Colonic mucosa (tissue), 4 donors: ENCODE data around the gene MAPKAPK2. TPM values are rescaled to one million over a fixed set of nuclear protein-coding genes. Genes with fewer than 3 reads are reported as not detected.

Source experiments
- DNase-seq: peaks from one replicate; pipeline ENCODE4 v3.0.0-alpha.2; 2020
- H3K27ac ChIP-seq: fragments of 200-600 bp; one replicate; pipeline ENCODE4 v1.8.0; 2021
- H3K27me3 ChIP-seq: fragments of 200-600 bp; one replicate; pipeline ENCODE4 v1.8.0; 2021
- H3K36me3 ChIP-seq: fragments of 200-600 bp; one replicate; pipeline ENCODE4 v1.8.0; 2021
- H3K4me1 ChIP-seq: fragments of 200-600 bp; one replicate; pipeline ENCODE4 v1.8.0; 2021; ENCODE audit warnings: mild to moderate bottlenecking
- H3K4me3 ChIP-seq: fragments of 200-600 bp; one replicate; pipeline ENCODE4 v1.8.0; 2021
- H3K9ac ChIP-seq, 2 donors: one replicate each; pipeline ENCODE4 v1.7.0; 2013; ENCODE audit warnings: control low read depth in 2 of 2, low read depth in 2 of 2, low read length in 2 of 2
- H3K9me3 ChIP-seq: fragments of 200-600 bp; one replicate; pipeline ENCODE4 v1.8.0; 2021
- intact Hi-C: fragments of 100-400 bp; cut with DNase I; formaldehyde crosslinking; loops from one replicate; pipeline ENCODE4 v1.14.1; 2022
- total RNA-seq, 2 donors: library from RNA; stranded (reverse); fragmentation: NEBNext Ultra II Directional in 1 of 2; extraction: Animal tissue kit (Norgen Biotek cat#: 25700) in 1 of 2; gene quantifications; one replicate each; pipeline ENCODE4 v1.2.1, GENCODE V29; 2021
- TF ChIP-seq, protein P1 (sequence below): fragments of 200-600 bp; IDR thresholded peaks from one replicate; pipeline ENCODE4 v1.8.0; 2022; ENCODE audit warnings: antibody characterized with exemption, mild to moderate bottlenecking
- donor health status: healthy.
- donor health status: DM: no; HTN: no; CAD: no.
- donor health status: DM: no; HTN: no; CAD: no.

Gene MAPKAPK2
- total RNA-seq, 2 donors from 2014 or later = 61.4 to 71.1 TPM

- Histone ChIP-seq H3K36me3 (no peaks in the 10 kb centered on the region), H3K4me3 (no peak overlapping the region), H3K27me3 (no peaks in the 10 kb centered on the region), H3K4me1 (peaks cover 37% of the 10 kb centered on the region), H3K27ac (peak overlapping the region; percentile 46), H3K9ac (no peak overlapping the region), H3K9me3 (no peaks in the 10 kb centered on the region)
- DNase-seq = no peak
- intact Hi-C loops = no loop called here
- TF ChIP-seq, protein P1, sequence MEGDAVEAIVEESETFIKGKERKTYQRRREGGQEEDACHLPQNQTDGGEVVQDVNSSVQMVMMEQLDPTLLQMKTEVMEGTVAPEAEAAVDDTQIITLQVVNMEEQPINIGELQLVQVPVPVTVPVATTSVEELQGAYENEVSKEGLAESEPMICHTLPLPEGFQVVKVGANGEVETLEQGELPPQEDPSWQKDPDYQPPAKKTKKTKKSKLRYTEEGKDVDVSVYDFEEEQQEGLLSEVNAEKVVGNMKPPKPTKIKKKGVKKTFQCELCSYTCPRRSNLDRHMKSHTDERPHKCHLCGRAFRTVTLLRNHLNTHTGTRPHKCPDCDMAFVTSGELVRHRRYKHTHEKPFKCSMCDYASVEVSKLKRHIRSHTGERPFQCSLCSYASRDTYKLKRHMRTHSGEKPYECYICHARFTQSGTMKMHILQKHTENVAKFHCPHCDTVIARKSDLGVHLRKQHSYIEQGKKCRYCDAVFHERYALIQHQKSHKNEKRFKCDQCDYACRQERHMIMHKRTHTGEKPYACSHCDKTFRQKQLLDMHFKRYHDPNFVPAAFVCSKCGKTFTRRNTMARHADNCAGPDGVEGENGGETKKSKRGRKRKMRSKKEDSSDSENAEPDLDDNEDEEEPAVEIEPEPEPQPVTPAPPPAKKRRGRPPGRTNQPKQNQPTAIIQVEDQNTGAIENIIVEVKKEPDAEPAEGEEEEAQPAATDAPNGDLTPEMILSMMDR = no peak
These were observed 29.2 kb downstream of the MAPKAPK2 start for GRCh38 chr1:206713910-206714312.

- DNase-seq = peak; percentile 65
- Histone ChIP-seq H3K4me1 (peaks cover 37% of the 10 kb centered on the region), H3K9ac (peak overlapping the region in 1 of 2 donors; percentile 57), H3K9me3 (no peaks in the 10 kb centered on the region), H3K27ac (peak overlapping the region; percentile 54), H3K4me3 (no peak overlapping the region), H3K36me3 (no peaks in the 10 kb centered on the region), H3K27me3 (no peaks in the 10 kb centered on the region)
- TF ChIP-seq, protein P1 = no peak
- intact Hi-C loops = no loop called here
These were observed 29.8 kb downstream of the MAPKAPK2 start for GRCh38 chr1:206714331-206715058.

- Histone ChIP-seq H3K9ac (peak overlapping the region in 1 of 2 donors; percentile 57), H3K4me1 (peaks cover 33% of the 10 kb centered on the region), H3K27ac (peak overlapping the region; percentile 54), H3K27me3 (no peaks in the 10 kb centered on the region), H3K4me3 (no peak overlapping the region), H3K9me3 (no peaks in the 10 kb centered on the region), H3K36me3 (no peaks in the 10 kb centered on the region)
- TF ChIP-seq, protein P1 = no peak
- no peak for DNase-seq
- intact Hi-C loops = no loop called here
These were observed 30.4 kb downstream of the MAPKAPK2 start for GRCh38 chr1:206715120-206715519.

DNA sequence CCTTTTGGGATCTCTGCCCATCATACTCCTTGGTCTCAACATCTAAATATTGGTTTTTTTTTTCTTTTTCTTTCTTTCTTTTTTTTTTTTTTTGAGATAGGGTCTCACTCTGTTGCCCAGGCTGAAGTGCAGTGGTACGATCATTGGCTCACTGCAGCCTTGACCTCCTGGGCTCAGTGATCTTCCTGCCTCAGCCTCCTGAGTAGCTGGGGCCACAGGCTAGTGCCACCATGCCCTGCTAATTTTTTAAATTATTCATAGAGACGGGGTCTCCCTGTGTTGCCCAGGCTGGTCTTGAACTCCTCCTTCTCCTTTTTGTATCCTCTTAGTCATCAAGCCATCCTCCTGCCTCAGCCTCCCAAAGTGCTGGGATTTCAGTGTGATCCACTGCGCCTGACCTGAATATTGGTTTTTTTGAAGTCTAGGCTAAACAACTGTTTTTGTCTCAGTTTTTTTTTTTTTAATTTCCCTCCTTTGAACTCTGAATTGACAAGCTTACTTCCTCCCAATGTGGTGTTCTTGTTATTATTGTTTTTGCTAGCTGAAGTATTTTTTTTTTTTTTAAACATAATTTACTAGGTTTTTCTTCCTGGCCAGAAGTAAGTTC, 30.9 kb downstream of the MAPKAPK2 start:
- H3K9me3 ChIP-seq = no peaks in the 10 kb centered on the region
- DNase-seq = no peak
- no peaks in the 10 kb centered on the region for H3K36me3 ChIP-seq
- peak overlapping the region; percentile 54 for H3K27ac ChIP-seq
- no peaks in the 10 kb centered on the region for H3K27me3 ChIP-seq
- TF ChIP-seq, protein P1 = no peak
- H3K4me1 ChIP-seq = peaks cover 33% of the 10 kb centered on the region
- no peak overlapping the region for H3K4me3 ChIP-seq
- intact Hi-C loops = no loop called here
- no peak overlapping the region for H3K9ac ChIP-seq

GRCh38 chr1:206716159-206716869, 31.6 kb downstream of the MAPKAPK2 start:
- intact Hi-C loops = no loop called here
- peaks cover 29% of the 10 kb centered on the region for H3K4me1 ChIP-seq
- DNase-seq = no peak

More at GRCh38 chr1:206716159-206716869, 31.6 kb downstream of the MAPKAPK2 start:
- H3K9me3 ChIP-seq = no peaks in the 10 kb centered on the region
- no peak overlapping the region for H3K9ac ChIP-seq
- no peaks in the 10 kb centered on the region for H3K27me3 ChIP-seq
- no peaks in the 10 kb centered on the region for H3K36me3 ChIP-seq
- TF ChIP-seq, protein P1 = no peak
- H3K27ac ChIP-seq = peak overlapping the region; percentile 1
- H3K4me3 ChIP-seq = no peak overlapping the region
